ENCODE data around the gene RGCC. TPM values are rescaled to one million over a fixed set of nuclear protein-coding genes. Genes with fewer than 3 reads are reported as not detected.

Gene RGCC
- total RNA-seq, 2 donors from 2014 or later, result 66.3 to 112 TPM

- no peak for ATAC-seq
- Histone ChIP-seq H3K27ac (no peak overlapping the region), H3K4me1 (no peaks in the 10 kb centered on the region), H3K9me3 (no peaks in the 10 kb centered on the region), H3K4me3 (no peak overlapping the region), H3K27me3 (no peaks in the 10 kb centered on the region), H3K36me3 (replicated peaks in 1 of 2; ENCODE audit: insufficient read depth in 1 of 2, low read depth in 2 of 2) (no peaks in the 10 kb centered on the region)
- no peak for DNase-seq
- WGBS, 2 donors, result 83 to 85% methylated on average over 5 of the region's 5 CpGs
- TF ChIP-seq CTCF (IDR thresholded peaks at IDR 0.05) (no peak), POLR2A (IDR thresholded peaks at IDR 0.05) (no peak)
- intact Hi-C loops (cut with DNase I), result no loop called here
Measured at GRCh38 chr13:41471785-41472184, 14.4 kb downstream of the RGCC start.

DNA sequence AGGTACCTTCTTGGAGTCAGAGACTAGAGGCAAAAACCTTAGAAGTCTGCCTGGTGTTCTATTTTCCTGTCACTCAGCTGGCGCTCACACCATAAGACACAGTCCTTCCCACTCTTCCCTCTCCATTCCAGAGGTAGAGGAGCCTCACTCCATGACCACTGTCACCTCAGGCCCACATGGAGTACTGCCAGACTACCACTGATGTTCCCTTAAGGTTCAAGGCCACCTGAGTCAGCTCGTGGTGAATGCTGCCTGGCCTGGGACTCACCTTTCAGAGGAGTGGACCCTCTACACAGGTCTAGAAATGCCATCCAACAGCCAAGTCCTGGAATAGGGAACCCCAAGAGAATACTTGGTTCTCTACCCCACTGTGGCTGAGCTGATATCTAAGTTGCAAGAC, 29.9 kb downstream of the RGCC start:
- Histone ChIP-seq H3K27me3 (no peaks in the 10 kb centered on the region), H3K27ac (no peak overlapping the region), H3K36me3 (replicated peaks in 1 of 2; ENCODE audit: insufficient read depth in 1 of 2, low read depth in 2 of 2) (no peaks in the 10 kb centered on the region), H3K4me3 (no peak overlapping the region), H3K4me1 (no peaks in the 10 kb centered on the region), H3K9me3 (no peaks in the 10 kb centered on the region)
- WGBS, 2 donors, result 67 to 100% methylated on average over 1 to 2 of the region's 2 CpGs
- no peak for ATAC-seq
- TF ChIP-seq CTCF (IDR thresholded peaks at IDR 0.05) (no peak), POLR2A (IDR thresholded peaks at IDR 0.05) (no peak)
- no peak for DNase-seq
- intact Hi-C loops (cut with DNase I), result no loop called here

GRCh38 chr13:41488124-41488523, 30.8 kb downstream of the RGCC start:
- ATAC-seq, result no peak

GRCh38 chr13:41490371-41491015, 33.1 kb downstream of the RGCC start:
- intact Hi-C loops (cut with DNase I), result no loop called here
- no peaks in the 10 kb centered on the region for H3K9me3 ChIP-seq
- WGBS, 2 donors, result 74 to 75% methylated on average over 3 of the region's 3 CpGs
- no peaks in the 10 kb centered on the region for H3K36me3 ChIP-seq (replicated peaks in 1 of 2; ENCODE audit: insufficient read depth in 1 of 2, low read depth in 2 of 2)
- no peak for ATAC-seq
- no peak for DNase-seq
- no peak overlapping the region for H3K27ac ChIP-seq
- no peak for TF ChIP-seq POLR2A (IDR thresholded peaks at IDR 0.05)
- no peak for TF ChIP-seq CTCF (IDR thresholded peaks at IDR 0.05)
- no peaks in the 10 kb centered on the region for H3K27me3 ChIP-seq
- no peak overlapping the region for H3K4me3 ChIP-seq
- no peaks in the 10 kb centered on the region for H3K4me1 ChIP-seq

More at GRCh38 chr13:41488124-41488523, 30.8 kb downstream of the RGCC start:
- no peaks in the 10 kb centered on the region for H3K4me1 ChIP-seq
- H3K36me3 ChIP-seq (replicated peaks in 1 of 2; ENCODE audit: insufficient read depth in 1 of 2, low read depth in 2 of 2), result no peaks in the 10 kb centered on the region
- intact Hi-C loops (cut with DNase I), result no loop called here
- TF ChIP-seq POLR2A (IDR thresholded peaks at IDR 0.05) (no peak), CTCF (IDR thresholded peaks at IDR 0.05) (no peak)
- 92 to 93% methylated on average over 2 of the region's 2 CpGs for WGBS, 2 donors
- no peak overlapping the region for H3K4me3 ChIP-seq
- no peaks in the 10 kb centered on the region for H3K9me3 ChIP-seq
- H3K27ac ChIP-seq, result no peak overlapping the region
- no peak for DNase-seq
- no peaks in the 10 kb centered on the region for H3K27me3 ChIP-seq

DNA sequence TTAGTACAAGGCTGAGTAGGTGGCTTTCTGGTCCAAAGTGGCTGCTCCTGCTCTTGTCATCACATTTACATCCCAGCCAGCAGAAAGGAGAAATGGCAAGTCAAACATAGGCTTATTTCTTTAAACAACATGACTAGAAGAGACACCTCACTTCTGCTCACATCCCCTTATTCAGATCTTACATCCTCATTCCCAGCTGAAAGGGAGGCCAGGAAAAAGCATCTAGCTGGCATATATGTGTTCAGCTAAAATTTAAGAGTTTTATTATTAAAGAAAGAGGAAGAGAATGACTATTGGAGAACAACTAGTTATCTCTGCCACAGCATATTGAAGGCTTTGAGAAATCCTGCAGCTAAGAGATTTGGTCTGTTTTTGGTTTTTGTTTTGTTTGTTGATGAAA, 34.1 kb downstream of the RGCC start:
- H3K9me3 ChIP-seq, result no peaks in the 10 kb centered on the region
- DNase-seq, result no peak
- intact Hi-C loops (cut with DNase I), result no loop called here
- no peak for TF ChIP-seq POLR2A (IDR thresholded peaks at IDR 0.05)
- no peaks in the 10 kb centered on the region for H3K36me3 ChIP-seq (replicated peaks in 1 of 2; ENCODE audit: insufficient read depth in 1 of 2, low read depth in 2 of 2)
- no peak for ATAC-seq
- peak overlapping the region in 1 of 4 donors; percentile 17 for H3K27ac ChIP-seq
- H3K4me1 ChIP-seq, result no peaks in the 10 kb centered on the region
- no peaks in the 10 kb centered on the region for H3K27me3 ChIP-seq
- no peak overlapping the region for H3K4me3 ChIP-seq
